ENCODE data around the gene SLC35C1.

DNA sequence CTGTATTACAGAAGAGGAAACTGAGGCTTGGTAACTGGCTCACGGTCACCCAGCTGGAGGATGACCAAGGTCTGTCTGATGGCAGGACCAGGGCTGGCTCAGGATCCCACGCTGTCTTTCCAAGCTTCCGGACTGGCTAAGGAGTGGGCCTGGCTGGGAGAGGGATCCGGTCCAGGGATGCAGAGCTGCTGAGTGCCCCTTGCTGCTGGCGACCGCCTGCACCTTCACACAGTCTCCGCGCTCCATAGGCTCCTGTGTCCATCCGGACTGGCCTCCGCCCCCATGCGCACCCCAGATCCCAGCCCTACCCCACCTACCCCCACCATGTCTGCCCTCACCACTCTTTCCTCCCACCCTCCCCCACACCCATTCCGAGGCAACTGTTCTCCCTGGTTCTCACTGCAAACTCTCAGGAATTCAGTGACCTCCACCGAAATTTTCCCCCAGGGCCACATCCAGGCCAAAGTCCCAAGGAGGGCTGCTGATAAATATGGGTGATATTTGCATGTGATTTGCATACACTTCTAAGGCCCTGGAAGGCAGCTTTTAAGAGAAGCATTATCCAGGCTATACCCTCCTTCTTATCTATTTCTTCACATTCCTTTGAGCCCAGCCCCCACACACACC, 48.5 kb upstream of the SLC35C1 start:
- TF ChIP-seq CTCF (conservative IDR thresholded peaks at IDR 0.05 in 1 of 2, IDR thresholded peaks at IDR 0.05 in 1 of 2; ENCODE audit: extremely low read depth in 1 of 2, insufficient read depth in 1 of 2, low read depth in 1 of 2, low read length in 2 of 2) (no peak), EZH2 (IDR thresholded peaks at IDR 0.05; ENCODE audit: borderline replicate concordance, low read length) (no peak)
